ENCODE data around the gene TREX2. TPM values are rescaled to one million over a fixed set of nuclear protein-coding genes. Genes with fewer than 3 reads are reported as not detected.

Gene TREX2
- total and polyA plus RNA-seq, 2 experiments from 2014 or later: 0.81 to 1.7 TPM

DNA sequence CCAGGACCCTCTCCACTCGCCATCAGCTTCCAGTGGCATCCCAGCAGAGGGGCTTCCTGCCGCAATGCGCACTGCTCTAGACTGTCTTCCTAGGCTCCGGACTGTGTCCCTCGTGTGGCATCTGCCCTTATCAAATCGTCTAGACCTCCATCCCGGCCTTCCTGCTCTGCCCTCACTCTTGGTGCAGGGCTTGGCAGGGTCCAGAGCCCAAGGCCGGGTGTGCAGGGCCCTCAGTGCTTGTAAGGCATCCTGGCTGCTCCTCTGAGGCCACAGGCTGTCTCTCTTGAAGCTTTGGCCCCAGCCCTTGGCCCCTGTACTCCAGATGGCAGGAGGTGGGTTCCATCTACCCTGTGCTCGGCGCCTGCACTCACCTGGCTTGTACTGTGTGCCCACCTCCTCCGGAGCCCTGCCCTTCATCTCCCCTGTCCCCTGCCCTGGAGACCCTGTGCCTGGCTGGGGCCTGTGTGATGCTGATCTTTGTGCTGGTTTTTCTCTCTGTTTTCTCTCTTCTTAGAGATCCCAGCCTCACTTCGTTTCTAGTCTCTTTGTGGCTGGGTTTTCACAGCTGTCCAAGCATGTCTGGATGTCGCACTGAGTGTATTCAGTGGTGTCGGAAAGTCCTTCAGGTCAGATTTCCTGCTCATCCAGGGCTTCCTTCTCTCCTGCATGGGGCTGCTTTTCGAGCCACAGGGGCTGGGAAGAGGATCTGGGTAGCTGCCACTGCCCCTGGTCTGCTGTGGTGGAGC is 3.7 kb upstream of the TREX2 start:
- Histone ChIP-seq H3K27me3 (ENCODE audit: insufficient read depth) (no peaks in the 10 kb centered on the region), H3K9me2 (ENCODE audit: insufficient read depth) (no peaks in the 10 kb centered on the region), H3K36me3 (ENCODE audit: insufficient read depth) (no peaks in the 10 kb centered on the region), H4K20me1 (replicated peaks; ENCODE audit: insufficient read depth) (no peaks in the 10 kb centered on the region), H3K27ac (ENCODE audit: low read depth) (no peak overlapping the region), H3F3A (replicated peaks; ENCODE audit: low read depth) (no peaks in the 10 kb centered on the region), H3K4me1 (ENCODE audit: insufficient read depth) (no peaks in the 10 kb centered on the region), H3K4me2 (no peak overlapping the region), H3K4me3 (no peak overlapping the region), H2AFZ (no peak overlapping the region), H3K79me2 (replicated peaks; ENCODE audit: insufficient read depth) (no peaks in the 10 kb centered on the region)
- no peak overlapping the region for H3K27ac Mint-ChIP-seq
- H3K4me3 Mint-ChIP-seq: no peak overlapping the region
- H3K9me3 Mint-ChIP-seq: no peaks in the 10 kb centered on the region
- no peak for ATAC-seq
- H3K36me3 Mint-ChIP-seq (ENCODE audit: low read depth): no peaks in the 10 kb centered on the region
- no peaks in the 10 kb centered on the region for H3K4me1 Mint-ChIP-seq
- DNase-seq (ENCODE audit: low spot score): no peak
- TF ChIP-seq EZH2 (IDR thresholded peaks at IDR 0.05; ENCODE audit: low read depth, unreplicated experiment): no peak
- TF ChIP-seq ZNF114 (CRISPR knock-in tag; IDR thresholded peaks at IDR 0.05): no peak
- TF ChIP-seq EZH2phosphoT487 (IDR thresholded peaks at IDR 0.05; ENCODE audit: unreplicated experiment): no peak
- TF ChIP-seq STAT1 (IDR thresholded peaks at IDR 0.05; ENCODE audit: unreplicated experiment): no peak
- TF ChIP-seq, protein P1, sequence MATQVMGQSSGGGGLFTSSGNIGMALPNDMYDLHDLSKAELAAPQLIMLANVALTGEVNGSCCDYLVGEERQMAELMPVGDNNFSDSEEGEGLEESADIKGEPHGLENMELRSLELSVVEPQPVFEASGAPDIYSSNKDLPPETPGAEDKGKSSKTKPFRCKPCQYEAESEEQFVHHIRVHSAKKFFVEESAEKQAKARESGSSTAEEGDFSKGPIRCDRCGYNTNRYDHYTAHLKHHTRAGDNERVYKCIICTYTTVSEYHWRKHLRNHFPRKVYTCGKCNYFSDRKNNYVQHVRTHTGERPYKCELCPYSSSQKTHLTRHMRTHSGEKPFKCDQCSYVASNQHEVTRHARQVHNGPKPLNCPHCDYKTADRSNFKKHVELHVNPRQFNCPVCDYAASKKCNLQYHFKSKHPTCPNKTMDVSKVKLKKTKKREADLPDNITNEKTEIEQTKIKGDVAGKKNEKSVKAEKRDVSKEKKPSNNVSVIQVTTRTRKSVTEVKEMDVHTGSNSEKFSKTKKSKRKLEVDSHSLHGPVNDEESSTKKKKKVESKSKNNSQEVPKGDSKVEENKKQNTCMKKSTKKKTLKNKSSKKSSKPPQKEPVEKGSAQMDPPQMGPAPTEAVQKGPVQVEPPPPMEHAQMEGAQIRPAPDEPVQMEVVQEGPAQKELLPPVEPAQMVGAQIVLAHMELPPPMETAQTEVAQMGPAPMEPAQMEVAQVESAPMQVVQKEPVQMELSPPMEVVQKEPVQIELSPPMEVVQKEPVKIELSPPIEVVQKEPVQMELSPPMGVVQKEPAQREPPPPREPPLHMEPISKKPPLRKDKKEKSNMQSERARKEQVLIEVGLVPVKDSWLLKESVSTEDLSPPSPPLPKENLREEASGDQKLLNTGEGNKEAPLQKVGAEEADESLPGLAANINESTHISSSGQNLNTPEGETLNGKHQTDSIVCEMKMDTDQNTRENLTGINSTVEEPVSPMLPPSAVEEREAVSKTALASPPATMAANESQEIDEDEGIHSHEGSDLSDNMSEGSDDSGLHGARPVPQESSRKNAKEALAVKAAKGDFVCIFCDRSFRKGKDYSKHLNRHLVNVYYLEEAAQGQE (IDR thresholded peaks at IDR 0.05; ENCODE audit: unreplicated experiment): no peak
- no peak for TF ChIP-seq JUNB (IDR thresholded peaks at IDR 0.05; ENCODE audit: unreplicated experiment)
- no peak for TF ChIP-seq NANOG (IDR thresholded peaks at IDR 0.05; ENCODE audit: borderline replicate concordance)
- TF ChIP-seq CREB1 (CRISPR knock-in tag; IDR thresholded peaks at IDR 0.05; ENCODE audit: low read depth): no peak
- no peak for TF ChIP-seq ZNF331 (CRISPR knock-in tag; IDR thresholded peaks at IDR 0.05; ENCODE audit: low read depth)
- TF ChIP-seq, protein P2, sequence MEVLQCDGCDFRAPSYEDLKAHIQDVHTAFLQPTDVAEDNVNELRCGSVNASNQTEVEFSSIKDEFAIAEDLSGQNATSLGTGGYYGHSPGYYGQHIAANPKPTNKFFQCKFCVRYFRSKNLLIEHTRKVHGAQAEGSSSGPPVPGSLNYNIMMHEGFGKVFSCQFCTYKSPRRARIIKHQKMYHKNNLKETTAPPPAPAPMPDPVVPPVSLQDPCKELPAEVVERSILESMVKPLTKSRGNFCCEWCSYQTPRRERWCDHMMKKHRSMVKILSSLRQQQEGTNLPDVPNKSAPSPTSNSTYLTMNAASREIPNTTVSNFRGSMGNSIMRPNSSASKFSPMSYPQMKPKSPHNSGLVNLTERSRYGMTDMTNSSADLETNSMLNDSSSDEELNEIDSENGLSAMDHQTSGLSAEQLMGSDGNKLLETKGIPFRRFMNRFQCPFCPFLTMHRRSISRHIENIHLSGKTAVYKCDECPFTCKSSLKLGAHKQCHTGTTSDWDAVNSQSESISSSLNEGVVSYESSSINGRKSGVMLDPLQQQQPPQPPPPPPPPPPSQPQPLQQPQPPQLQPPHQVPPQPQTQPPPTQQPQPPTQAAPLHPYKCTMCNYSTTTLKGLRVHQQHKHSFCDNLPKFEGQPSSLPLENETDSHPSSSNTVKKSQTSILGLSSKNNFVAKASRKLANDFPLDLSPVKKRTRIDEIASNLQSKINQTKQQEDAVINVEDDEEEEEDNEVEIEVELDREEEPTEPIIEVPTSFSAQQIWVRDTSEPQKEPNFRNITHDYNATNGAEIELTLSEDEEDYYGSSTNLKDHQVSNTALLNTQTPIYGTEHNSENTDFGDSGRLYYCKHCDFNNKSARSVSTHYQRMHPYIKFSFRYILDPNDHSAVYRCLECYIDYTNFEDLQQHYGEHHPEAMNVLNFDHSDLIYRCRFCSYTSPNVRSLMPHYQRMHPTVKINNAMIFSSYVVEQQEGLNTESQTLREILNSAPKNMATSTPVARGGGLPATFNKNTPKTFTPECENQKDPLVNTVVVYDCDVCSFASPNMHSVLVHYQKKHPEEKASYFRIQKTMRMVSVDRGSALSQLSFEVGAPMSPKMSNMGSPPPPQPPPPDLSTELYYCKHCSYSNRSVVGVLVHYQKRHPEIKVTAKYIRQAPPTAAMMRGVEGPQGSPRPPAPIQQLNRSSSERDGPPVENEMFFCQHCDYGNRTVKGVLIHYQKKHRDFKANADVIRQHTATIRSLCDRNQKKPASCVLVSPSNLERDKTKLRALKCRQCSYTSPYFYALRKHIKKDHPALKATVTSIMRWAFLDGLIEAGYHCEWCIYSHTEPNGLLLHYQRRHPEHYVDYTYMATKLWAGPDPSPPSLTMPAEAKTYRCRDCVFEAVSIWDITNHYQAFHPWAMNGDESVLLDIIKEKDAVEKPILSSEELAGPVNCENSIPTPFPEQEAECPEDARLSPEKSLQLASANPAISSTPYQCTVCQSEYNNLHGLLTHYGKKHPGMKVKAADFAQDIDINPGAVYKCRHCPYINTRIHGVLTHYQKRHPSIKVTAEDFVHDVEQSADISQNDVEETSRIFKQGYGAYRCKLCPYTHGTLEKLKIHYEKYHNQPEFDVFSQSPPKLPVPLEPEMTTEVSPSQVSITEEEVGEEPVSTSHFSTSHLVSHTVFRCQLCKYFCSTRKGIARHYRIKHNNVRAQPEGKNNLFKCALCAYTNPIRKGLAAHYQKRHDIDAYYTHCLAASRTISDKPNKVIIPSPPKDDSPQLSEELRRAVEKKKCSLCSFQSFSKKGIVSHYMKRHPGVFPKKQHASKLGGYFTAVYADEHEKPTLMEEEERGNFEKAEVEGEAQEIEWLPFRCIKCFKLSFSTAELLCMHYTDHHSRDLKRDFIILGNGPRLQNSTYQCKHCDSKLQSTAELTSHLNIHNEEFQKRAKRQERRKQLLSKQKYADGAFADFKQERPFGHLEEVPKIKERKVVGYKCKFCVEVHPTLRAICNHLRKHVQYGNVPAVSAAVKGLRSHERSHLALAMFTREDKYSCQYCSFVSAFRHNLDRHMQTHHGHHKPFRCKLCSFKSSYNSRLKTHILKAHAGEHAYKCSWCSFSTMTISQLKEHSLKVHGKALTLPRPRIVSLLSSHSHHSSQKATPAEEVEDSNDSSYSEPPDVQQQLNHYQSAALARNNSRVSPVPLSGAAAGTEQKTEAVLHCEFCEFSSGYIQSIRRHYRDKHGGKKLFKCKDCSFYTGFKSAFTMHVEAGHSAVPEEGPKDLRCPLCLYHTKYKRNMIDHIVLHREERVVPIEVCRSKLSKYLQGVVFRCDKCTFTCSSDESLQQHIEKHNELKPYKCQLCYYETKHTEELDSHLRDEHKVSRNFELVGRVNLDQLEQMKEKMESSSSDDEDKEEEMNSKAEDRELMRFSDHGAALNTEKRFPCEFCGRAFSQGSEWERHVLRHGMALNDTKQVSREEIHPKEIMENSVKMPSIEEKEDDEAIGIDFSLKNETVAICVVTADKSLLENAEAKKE (CRISPR knock-in tag; IDR thresholded peaks at IDR 0.05): no peak
- TF ChIP-seq, protein P3, sequence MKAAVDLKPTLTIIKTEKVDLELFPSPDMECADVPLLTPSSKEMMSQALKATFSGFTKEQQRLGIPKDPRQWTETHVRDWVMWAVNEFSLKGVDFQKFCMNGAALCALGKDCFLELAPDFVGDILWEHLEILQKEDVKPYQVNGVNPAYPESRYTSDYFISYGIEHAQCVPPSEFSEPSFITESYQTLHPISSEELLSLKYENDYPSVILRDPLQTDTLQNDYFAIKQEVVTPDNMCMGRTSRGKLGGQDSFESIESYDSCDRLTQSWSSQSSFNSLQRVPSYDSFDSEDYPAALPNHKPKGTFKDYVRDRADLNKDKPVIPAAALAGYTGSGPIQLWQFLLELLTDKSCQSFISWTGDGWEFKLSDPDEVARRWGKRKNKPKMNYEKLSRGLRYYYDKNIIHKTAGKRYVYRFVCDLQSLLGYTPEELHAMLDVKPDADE (IDR thresholded peaks at IDR 0.05): no peak
- TF ChIP-seq, protein P4, sequence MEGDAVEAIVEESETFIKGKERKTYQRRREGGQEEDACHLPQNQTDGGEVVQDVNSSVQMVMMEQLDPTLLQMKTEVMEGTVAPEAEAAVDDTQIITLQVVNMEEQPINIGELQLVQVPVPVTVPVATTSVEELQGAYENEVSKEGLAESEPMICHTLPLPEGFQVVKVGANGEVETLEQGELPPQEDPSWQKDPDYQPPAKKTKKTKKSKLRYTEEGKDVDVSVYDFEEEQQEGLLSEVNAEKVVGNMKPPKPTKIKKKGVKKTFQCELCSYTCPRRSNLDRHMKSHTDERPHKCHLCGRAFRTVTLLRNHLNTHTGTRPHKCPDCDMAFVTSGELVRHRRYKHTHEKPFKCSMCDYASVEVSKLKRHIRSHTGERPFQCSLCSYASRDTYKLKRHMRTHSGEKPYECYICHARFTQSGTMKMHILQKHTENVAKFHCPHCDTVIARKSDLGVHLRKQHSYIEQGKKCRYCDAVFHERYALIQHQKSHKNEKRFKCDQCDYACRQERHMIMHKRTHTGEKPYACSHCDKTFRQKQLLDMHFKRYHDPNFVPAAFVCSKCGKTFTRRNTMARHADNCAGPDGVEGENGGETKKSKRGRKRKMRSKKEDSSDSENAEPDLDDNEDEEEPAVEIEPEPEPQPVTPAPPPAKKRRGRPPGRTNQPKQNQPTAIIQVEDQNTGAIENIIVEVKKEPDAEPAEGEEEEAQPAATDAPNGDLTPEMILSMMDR (conservative IDR thresholded peaks at IDR 0.05; ENCODE audit: low read depth in 2 of 2): no peak
- TF ChIP-seq POLR2AphosphoS5 (IDR thresholded peaks at IDR 0.05; ENCODE audit: low read depth): no peak
- H3K27me3 Mint-ChIP-seq (ENCODE audit: insufficient read depth, low read depth, poor library complexity): peaks cover 1% of the 10 kb centered on the region

Data from GM23338 (cell line).